Amniotic epithelial cell (primary cell): ENCODE measurements around the gene N4BP3.
"Not testable (repeated sequence)": the region's sequence is repeated elsewhere in the genome, so short reads cannot be mapped to it uniquely, and the experiment has no call there.

Experiments
- DNase-seq: peaks from one replicate; pipeline ENCODE4 v3.0.0-alpha.2; 2010; ENCODE audit warnings: low read depth

The N4BP3 gene

GRCh38 chr5:178122346-178122745 is 9.0 kb downstream of the N4BP3 start:
- no peak for DNase-seq

DNA sequence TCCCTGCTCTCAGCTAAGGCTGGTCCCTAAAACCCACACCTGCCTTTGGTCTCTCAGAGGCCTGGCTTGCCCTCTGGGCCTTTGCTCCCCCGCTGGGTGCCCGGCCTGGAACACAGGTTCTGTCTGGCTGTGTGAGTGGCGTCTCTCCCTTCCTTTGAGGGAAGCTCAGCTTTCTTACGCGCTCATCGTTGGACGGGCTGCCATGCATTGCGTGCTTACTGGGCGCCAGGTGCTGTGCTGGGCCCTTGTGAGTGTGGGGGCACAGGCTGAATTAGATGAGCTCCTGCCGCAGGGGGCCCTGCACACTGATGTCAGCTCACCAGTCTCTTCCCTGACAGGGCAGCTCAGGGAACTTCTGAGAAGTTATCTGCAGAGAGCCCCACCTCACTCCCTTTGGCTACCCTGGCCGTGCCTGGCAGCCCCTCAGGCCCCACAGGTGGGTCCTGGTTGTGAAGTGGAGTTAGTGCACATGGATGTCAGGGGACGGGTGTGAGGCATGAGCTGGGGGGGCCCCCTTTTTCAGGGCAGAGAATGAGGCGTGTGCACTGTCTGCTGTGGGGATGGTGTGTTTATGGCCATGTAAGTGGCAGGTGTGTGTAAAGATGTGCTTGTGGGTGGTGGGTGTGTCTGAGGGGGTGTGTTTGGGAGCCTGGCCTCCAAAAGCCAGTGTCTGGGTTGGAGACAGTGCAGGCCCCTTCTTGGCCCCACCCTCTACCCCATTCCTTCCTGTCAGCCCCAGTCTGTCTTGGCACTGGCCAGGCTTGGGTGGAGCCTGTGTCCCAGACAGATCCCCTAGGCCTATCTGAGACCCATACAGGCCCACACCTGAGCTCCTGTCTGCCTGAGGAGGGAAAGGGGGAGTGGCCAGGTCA is 10.0 kb downstream of the N4BP3 start:
- no peak for DNase-seq

- no peak for DNase-seq
These were observed 10.9 kb downstream of the N4BP3 start for GRCh38 chr5:178123966-178124925.

DNA sequence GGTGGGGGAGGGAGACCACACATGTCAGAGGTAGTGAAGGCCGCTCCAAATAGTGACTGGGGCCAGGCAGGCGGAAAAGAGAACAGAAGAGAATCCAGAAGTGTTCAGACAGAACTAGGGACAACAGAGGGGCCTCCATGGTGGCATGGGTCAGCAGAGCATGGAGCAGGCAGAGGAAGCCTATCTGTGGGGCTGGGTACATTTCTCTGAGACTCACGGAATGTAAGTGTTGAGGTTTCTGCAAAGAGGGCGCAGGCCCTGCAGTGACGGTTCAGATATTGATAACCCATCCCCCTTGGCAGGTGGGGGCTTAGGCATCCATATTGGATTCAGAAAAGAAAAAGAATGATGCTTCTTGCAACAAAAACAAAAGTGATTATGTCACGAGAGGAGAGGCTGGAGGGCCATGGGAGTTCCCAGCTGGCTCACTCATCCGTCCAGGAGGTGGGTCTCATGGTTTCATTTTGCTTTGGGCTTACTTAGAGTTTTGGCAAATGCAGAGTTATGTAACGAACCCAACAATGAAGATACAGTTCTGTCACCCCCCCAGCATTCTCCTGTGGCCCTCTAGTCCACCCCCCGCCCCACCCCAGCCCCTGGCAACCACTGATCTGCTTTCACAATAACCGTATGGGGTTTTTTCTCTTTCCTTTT is 12.0 kb downstream of the N4BP3 start:
- no peak for DNase-seq

DNA sequence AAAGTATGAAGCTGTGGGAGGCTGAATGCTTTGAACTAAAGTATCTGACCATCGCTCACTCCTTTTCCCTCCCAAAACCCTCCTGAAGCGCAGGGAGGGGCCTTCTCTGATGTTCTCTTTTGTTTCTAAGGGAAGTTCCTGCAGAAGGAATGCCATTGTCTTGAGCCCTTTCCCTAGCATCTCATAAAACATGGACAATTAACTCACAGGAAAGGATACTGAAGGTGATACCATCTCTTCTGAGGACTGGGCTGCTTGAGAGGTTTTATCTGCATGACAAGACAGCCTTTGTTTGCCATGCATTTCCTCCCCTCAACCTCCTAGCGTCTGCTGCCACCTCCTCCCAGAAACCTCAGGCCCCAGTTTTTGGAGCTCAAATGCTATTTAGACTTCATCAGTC is 13.2 kb downstream of the N4BP3 start:
- no peak for DNase-seq

GRCh38 chr5:178127300-178128009 is 14.1 kb downstream of the N4BP3 start:
- not testable (repeated sequence) for DNase-seq

DNA sequence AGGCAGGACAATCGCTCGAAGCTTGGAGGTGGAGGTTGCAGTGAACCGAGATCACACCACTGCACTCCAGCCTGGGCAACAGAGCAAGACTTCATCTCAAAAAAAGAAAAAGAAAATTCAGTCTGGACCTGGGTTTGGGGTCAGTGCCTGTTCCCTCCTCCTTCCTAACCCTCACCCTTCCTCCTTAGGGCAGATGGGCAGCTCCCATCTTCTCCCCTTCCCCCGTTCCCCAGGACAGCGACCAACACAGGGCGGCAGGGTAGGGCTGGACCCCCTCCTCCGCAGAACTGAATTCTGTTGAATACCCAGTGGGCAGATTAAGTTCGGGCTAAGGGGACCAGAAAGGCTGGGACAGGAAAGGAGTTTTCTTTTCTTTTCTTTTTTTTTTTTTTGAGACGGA is 16.0 kb downstream of the N4BP3 start:
- no peak for DNase-seq

DNA sequence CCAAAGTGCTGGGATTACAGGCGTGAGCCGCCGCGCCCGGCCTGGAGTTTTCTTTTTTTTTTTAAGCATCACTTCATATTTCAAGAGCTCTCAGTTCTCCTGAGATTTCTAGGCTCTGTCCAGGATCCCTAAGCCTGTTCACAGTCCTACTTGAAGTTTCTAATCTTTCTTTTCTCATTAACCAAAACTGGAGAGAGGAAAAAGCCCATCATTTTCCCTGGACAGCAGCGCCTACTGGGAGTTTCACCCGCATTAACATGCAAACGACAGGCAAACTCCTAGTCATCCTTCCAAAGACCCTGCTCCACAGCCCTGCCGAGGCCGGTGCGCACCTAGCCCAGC is 16.9 kb downstream of the N4BP3 start:
- DNase-seq = peak; percentile 28

DNA sequence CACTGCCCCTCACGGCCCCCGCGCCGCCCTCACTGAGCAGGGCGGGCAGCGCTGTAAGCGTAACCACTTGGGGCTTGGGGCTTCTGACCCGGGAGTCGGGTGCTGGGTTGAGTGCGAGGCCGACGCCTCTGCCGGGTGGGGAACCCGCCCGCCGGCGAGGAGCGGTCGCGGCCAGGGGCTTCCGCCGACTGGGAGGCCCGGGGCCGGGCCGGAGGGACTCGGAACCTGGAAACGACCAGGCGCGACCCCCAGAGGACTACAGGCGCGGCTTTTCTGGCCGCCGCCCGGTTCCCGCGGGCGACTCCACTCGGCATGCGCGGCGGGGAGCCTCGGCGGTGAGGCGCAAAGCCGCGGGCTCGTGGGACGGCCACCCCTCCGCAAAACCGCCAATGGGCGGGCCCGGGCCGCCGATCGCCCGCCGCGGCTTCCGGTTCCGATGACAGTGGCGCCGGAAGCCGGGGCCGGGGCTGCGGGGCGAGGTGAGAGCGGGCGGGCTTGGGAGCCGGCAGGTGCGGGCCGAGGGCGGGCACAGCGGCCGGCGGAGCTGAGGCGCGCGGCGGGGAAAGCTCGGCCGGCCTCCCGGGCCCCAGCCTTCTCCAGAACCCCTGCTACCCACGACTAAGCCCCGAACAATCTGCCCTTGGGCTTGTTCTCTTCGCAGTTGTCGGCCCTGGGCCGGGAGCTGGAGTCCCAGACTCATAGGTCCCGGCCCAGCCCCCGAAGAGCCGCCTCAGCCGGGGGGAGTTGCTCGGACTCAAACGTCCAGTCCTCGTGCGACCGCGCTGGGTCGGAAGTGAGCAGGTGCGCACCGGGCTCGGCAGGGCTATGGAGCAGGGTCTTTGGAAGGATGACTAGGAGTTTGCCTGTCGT is 17.5 kb downstream of the N4BP3 start, which contains the start of gene RMND5B:
TSS of gene RMND5B (plus strand) at position 439 of the 870 bp plus-strand sequence. CDS start 7,106 bp downstream, outside the sequence.
- DNase-seq = peak; percentile 50

DNA sequence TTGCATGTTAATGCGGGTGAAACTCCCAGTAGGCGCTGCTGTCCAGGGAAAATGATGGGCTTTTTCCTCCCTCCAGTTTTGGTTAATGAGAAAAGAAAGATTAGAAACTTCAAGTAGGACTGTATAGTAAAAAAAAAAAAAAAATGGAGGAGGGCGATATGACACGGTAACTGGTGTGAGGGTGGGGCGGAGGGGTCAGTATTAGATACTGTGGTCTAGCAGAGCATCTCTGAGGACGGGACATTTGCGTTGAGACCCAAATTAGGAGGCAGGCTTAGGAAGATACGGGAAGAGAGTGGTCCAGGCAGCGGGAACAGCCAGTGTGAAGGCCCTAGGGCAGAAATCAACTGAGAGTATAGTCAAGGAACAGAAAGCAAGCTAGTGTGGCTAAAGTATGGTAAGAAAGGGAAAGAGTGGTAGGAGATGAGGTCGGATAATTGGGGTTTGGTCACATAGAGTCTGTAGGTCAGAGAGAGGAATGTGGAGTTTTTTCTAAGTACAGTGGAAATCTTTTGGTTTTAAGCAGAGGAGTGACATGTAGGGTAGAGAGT is 18.2 kb downstream of the N4BP3 start:
- DNase-seq = no peak

DNA sequence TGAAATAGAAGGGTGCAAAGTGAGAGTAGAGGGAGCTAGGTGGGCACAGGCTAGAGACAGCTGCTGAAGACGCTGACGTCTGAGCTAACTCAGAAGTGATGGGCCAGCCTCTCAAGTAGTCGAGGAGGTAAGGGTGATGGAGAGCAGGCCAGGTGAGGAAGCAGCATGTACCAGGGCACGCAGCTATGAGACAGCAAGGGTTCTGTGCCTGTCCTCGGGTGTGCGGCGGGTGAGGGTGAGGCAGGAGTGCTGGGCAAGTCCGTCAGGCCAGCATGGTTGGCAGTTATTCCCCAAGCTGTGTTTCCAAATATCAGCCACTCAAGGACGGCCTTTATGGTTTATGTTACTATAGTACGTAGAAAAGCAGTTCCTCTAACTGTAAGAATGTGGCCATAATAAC is 23.7 kb downstream of the N4BP3 start:
- no peak for DNase-seq

DNA sequence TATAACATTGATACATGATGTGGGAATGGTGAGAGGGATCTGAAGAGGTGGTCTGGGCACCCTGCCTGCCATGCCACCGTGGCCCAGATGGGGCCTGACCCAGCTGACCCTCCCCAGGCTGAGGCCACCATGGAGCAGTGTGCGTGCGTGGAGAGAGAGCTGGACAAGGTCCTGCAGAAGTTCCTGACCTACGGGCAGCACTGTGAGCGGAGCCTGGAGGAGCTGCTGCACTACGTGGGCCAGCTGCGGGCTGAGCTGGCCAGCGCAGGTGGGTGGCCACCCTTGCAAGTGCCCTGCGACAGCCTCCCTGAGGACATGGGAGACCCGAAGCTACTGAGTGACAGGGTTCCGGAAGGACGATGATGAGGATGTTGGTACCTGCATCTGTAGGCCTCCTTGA is 24.7 kb downstream of the N4BP3 start:
- DNase-seq = no peak

- DNase-seq = no peak
These were observed 28.2 kb downstream of the N4BP3 start for GRCh38 chr5:178141550-178141949.

DNA sequence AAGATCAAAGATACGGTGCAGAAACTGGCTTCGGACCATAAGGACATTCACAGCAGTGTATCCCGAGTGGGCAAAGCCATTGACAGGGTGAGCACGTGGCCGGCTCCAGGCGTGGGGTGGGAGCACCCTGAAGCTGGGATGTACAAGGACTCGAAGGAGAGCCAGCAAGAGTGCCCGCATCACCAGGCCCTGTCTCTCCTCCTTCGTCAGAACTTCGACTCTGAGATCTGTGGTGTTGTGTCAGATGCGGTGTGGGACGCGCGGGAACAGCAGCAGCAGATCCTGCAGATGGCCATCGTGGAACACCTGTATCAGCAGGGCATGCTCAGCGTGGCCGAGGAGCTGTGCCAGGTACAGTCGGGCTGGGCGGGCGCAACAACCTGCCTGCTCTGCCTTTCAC is 29.3 kb downstream of the N4BP3 start:
- DNase-seq = no peak

DNA sequence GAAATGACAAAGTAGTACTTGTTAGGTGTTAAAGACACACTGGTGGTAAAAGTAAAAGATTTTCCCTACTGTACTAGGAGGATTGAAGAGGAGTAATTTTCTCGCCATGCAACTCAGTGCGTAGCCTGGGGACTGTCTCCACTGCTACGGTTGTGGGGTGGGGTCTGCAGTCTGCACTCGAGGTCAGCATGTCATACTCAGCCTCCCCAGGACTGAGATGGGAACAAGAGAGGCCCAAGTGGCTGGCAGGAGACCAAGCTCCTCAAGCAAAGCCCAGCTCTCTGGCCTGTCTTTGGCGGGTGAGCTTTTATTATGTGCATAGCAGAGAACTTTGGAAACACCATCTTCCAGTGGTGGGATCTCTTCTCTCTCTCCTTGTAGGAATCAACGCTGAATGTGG is 29.9 kb downstream of the N4BP3 start:
- DNase-seq = no peak

DNA sequence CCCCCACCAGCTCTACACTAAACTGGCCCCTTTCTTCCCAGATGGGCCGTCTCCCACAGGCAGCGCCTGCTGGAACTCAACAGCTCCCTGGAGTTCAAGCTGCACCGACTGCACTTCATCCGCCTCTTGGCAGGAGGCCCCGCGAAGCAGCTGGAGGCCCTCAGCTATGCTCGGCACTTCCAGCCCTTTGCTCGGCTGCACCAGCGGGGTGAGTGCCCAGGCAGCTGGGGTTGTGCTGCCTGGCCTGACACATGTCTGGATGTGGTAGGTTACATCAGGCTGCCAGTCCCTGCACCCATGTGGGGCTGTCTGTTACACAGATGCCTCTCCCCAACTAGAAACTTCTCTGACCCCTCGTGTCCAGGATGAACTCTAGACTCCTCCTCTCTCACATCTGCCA is 30.6 kb downstream of the N4BP3 start:
- no peak for DNase-seq

- peak; percentile 49 for DNase-seq
These were observed 32.9 kb downstream of the N4BP3 start for GRCh38 chr5:178145965-178146820.

DNA sequence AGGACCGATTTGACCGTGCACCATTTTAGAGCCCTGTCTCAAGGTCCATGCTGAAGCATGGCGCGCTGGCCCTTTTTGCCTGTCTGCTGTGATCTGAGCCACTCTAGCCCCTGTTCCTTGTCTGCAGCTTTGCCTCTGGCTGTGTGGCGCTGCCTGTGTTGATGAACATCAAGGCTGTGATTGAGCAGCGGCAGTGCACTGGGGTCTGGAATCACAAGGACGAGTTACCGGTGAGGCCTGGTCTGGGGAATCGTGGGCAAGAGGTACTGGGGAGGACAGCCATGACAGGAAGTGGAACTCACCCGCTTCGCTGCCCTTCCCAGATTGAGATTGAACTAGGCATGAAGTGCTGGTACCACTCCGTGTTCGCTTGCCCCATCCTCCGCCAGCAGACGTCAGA is 34.1 kb downstream of the N4BP3 start:
- no peak for DNase-seq

GRCh38 chr5:178149199-178149932 is 36.0 kb downstream of the N4BP3 start:
- DNase-seq = no peak
